ENCODE measurements around the gene SLC34A3.

Gene SLC34A3

GRCh38 chr9:137230705-137231371 is at the start of gene SLC34A3:
TSS of gene SLC34A3 (plus strand) at chr9:137230901. CDS start at chr9:137231703, 802 bp downstream.
- DNase-seq: no peak

DNA sequence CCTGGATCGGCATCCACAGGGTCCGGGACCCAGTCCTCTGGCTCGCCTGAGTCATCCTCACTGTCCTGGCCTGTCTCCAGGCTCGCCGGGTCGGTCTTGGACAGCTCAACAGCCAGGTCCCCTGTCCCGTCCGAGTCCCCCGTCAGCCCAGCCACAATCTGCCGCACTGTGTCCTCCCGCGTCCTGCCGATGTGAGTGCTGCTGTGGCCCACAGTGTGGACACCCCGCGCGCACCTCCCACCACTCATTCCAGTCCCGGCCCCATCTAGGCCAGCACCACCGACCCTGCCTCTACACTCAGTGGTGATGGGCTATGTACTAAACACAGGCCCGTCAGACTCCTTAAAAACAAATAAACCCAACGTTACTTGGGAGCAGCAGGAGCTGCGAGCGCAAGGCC is 49.0 kb upstream of the SLC34A3 start:
- no peak for DNase-seq

DNA sequence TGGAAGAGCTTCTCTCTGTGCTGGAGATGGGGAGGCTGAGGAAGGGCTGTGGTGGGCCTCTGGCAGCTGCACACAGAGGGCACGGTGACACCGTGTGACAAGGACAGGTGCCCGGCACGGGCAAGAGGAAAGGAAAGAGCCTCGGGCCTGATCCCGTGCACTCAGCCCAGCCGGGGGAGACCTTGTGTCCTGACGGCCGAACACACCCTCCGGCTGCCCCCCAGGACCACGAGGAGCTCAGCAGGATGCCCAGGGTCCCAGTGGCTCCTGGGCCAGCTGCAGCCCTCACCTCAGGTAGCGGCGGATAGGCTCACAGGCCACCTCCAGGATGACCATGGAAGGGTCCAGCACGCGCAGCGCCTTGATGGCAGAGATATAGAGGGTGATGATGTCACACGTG is 47.9 kb upstream of the SLC34A3 start:
- no peak for DNase-seq

DNA sequence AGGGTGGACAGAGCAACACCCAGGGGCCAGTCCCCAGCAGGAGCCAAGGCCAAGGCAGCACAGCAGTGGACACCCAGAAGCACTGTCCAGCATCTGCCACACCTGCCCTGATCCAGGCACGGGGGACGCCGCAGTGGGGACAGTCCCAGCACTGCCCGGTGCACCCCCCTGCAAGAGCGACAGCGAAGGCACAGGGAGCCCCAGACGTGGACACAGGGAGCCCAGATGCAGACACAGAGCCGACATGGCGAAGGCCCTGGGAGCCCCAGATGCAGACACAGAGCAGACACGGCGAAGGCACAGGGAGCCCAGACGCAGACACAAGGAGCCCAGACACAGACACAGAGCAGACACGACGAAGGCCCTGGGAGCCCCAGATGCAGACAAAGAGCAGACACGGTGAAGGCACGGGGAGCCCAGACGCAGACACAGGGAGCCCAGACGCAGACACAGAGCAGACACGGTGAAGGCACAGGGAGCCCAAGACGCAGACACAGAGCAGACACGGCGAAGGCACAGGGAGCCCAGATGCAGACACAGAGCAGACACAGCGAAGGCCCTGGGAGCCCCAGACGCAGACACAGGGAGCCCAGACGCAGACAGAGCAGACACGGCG is 46.6 kb upstream of the SLC34A3 start:
- DNase-seq: no peak

DNA sequence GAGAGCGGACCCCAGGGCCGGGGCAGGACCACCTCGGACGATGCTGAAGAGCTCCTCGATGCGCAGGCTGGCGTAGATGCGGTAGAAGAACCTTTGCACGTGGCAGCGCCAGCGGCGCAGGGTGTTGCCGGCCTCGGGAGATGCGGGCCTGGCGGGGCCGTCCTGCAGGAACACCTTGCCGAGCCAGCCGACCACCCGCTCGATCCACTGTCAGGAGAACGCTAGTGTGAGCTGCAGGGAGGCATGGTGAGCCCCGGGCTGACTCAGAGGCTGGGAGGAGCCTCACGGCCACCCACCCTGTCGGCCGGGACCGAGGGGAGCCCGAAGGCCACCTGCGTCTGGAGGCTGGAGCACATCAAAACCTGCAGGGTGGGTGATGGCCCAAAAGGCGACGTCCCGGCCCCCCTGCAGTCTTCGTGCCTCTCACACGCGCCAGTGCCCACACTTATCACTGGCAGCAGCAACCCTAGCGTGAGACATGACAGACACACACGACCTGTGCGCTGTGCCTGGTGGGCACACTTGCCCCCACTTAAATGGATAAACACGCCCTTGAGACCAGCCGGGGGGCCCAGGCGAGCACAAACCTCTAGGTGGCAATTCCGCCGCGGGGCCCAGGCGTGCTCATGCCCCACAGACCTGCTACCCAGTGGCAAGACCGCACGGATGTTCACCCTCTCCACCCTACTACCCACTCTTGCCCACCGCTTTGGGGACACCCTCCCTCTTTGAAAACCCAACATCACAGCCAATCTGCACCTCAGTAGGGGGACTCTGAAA is 45.6 kb upstream of the SLC34A3 start:
- no peak for DNase-seq

DNA sequence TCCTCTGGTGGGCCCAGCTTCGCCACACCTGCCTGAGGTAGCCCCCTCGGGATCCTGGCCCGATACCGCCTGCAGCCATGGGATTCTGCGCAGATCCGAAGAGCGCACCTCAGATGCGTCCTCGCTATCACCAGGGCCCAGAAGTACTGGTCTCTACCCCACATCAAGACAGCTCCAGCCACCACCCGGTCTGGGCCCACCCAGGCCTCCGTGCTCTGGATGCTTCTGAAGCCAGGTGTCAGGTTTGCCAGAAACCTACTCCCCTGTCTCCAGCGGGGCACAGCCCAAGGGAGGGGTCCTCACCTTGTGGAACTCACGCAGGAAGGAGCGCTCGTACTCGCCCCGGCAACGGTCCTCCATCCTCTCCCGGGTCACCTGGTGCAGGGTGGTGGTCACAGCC is 44.8 kb upstream of the SLC34A3 start:
- no peak for DNase-seq

- no peak for DNase-seq
Measured at GRCh38 chr9:137186385-137186784, 44.3 kb upstream of the SLC34A3 start.

DNA sequence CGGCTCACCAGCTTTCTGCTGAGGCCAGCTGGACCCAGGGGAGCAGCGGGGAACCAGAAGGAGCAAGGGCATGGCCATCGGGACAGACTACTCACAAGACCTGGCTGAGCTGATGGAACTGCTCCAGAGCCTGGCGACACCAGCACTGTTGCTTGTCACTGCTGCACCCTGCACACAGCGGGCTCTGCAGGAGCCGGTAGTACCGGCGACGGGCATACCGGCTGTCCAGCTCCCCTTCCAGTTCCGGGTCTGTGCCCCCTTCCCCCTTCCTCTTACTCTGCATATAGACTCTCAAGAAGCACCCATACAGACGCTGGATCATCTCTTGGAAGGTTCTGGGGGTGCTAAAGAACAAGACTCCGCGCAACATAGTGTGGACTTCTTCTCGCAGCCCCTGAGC is 43.3 kb upstream of the SLC34A3 start:
- no peak for DNase-seq

- DNase-seq: no peak
Measured at GRCh38 chr9:137188086-137188489, 42.6 kb upstream of the SLC34A3 start.

DNA sequence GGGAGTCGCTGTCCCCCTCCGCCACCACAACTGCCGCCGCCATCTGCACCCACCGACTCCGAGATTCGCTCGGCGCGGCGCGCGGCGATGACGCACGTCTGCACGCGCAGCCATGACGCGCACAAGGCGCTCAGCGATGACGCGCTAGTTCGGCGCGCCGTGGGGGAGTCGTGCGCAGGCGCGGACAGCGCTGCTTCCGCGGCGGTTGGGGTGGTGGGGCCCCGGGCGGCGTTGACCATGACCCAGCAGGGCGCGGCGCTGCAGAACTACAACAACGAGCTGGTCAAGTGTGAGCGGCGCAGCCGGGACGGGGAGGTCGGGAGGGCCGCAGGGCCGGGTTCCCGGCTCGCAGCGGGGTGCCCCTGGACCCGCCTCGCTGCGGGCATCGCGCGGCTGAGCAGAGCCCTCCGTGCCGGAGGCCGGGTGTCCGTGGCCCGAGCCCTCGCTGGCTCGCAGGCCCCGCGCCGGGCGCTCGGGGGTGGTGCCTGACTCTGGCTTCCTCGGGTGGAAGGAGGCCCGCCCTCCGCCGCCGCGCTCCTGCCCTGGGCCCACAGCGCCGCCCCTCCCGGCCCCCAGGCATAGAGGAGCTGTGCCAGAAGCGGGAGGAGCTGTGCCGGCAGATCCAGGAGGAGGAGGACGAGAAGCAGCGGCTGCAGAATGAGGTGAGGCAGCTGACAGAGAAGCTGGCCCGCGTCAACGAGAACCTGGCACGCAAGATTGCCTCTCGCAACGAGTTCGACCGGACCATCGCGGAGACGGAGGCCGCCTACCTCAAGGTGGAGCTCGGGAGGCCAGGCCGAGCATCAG is 42.0 kb upstream of the SLC34A3 start, which contains the start of the genes ANAPC2 and SSNA1:
TSS of gene ANAPC2 (minus strand) at position 71 of the 807 bp plus-strand sequence. CDS start at position 43, 28 bp downstream.
TSS of gene SSNA1 (plus strand) at position 187 of the 807 bp plus-strand sequence. CDS start at position 238, 51 bp downstream.
- DNase-seq: peak; percentile 87

GRCh38 chr9:137189297-137190295 is 41.1 kb upstream of the SLC34A3 start:
- no peak for DNase-seq

- no peak for DNase-seq
Measured at GRCh38 chr9:137190315-137190856, 40.3 kb upstream of the SLC34A3 start.

- DNase-seq: no peak
Measured at GRCh38 chr9:137191245-137191644, 39.5 kb upstream of the SLC34A3 start.

- DNase-seq: no peak
Measured at GRCh38 chr9:137191691-137192447, 38.8 kb upstream of the SLC34A3 start.

DNA sequence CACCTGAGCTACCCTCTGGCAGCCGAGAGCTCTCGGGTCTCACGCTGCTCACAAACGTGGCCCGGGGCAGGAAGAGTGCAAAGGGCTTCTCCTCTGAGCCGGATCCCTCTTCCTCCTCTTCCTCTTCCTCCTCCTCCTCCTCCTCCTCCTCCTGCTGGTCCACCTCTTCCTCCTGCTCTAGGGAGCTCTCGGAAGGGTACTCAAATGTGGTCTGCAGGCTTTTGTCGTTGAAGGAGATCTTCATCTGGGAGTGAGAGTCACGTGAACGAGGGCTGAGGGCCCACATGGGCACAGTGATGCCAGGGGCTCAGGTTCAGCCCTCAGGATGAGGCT is 38.3 kb upstream of the SLC34A3 start:
- DNase-seq: no peak

GRCh38 chr9:137192859-137193258 is 37.8 kb upstream of the SLC34A3 start:
- no peak for DNase-seq

DNA sequence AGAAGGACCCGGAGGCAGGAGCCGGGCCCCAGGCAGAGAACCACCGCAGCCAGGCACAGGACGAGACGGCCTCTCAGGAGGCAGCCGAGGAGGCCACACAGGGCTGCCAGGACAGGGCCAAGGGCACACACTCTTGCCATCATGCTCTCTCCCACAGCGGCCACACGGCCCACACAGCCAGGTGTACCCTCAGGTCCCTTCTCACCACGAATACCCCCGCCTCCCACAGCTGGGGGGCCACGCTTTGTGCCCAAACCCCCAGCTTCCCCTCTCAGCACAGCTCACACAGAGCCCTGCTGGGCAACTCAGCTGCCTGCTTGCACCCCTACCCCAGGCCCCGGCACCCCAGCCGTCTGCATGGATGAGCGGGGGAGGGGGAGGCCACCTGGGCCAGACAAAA is 36.9 kb upstream of the SLC34A3 start:
- DNase-seq: no peak

GRCh38 chr9:137194388-137194787 is 36.3 kb upstream of the SLC34A3 start:
- DNase-seq: no peak

DNA sequence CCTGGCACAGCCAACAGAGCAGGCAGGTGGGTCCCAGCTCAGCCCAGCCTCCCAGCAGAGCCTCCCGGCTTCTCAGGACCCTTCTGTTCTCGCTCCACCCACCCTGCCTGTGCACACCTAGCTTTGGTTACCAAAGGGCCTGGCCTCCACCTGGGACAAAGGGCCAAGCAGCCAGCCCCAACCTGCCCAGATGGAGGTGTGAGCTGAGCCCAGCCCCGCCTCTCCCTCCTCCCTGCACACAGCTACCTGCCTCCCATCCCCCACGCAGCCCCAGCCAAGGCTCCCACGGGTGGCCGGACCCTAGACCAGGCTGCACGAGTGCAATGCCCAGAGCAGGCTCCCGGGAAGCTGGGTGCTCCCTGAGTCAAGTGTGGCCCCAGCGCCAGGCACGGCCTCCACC is 35.8 kb upstream of the SLC34A3 start:
- no peak for DNase-seq

GRCh38 chr9:137195525-137196220 is 35.0 kb upstream of the SLC34A3 start:
- DNase-seq: no peak

Measured in stimulated activated naive CD4-positive, alpha-beta T cell treated with Interleukin-2 at 50 U/mL for 16 hours (primary cell).